Fibroblast of lung (primary cell): ENCODE data around the gene IFNL1.

Experiments used
- EZH2 ChIP-seq: IDR thresholded peaks from 2 replicates; pipeline ENCODE4 v1.5.1; 2012; ENCODE audit warnings: low read length, control low read depth, mild to moderate bottlenecking; ENCODE audit errors: missing control alignments
- TF ChIP-seq, protein P1 (sequence below), 2 donors: IDR thresholded peaks in 1 of 2; conservative IDR thresholded peaks in 1 of 2; 1 replicate in 1 of 2; 2 replicates in 1 of 2; pipeline ENCODE4 v1.5.1; 2011 to 2012; ENCODE audit warnings: low read length in 2 of 2, control low read depth in 1 of 2, inconsistent platforms in 1 of 2, low read depth in 1 of 2, mild to moderate bottlenecking in 1 of 2

DNA sequence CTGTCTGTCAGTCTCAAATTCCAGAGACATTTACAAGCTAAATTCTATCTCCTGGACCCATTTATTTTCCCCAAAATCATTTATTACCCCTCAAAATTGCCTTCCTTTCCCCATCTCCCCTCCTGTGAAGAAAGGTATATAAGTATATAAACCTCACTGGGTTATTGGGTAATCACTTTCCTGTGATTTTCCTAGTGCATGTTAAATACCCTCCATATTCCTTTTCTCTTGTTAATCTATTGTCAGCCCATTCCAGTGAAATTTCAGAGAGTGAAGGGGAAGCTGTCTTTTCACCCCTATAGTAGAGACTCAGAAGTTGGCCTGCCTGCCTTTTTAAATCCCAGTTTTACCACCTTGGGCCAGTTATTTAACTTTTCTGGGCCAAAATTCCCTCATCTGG, 9.9 kb downstream of the IFNL1 start:
- TF ChIP-seq, protein P1, sequence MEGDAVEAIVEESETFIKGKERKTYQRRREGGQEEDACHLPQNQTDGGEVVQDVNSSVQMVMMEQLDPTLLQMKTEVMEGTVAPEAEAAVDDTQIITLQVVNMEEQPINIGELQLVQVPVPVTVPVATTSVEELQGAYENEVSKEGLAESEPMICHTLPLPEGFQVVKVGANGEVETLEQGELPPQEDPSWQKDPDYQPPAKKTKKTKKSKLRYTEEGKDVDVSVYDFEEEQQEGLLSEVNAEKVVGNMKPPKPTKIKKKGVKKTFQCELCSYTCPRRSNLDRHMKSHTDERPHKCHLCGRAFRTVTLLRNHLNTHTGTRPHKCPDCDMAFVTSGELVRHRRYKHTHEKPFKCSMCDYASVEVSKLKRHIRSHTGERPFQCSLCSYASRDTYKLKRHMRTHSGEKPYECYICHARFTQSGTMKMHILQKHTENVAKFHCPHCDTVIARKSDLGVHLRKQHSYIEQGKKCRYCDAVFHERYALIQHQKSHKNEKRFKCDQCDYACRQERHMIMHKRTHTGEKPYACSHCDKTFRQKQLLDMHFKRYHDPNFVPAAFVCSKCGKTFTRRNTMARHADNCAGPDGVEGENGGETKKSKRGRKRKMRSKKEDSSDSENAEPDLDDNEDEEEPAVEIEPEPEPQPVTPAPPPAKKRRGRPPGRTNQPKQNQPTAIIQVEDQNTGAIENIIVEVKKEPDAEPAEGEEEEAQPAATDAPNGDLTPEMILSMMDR (conservative IDR thresholded peaks at IDR 0.05 in 1 of 2, IDR thresholded peaks at IDR 0.05 in 1 of 2; ENCODE audit: low read depth in 1 of 2, low read length in 2 of 2): no peak
- TF ChIP-seq EZH2: no peak
